ENCODE measurements around the gene FBXO48.
"Not testable (repeated sequence)": the region's sequence is repeated elsewhere in the genome, so short reads cannot be mapped to it uniquely, and the experiment has no call there.

The FBXO48 gene

DNA sequence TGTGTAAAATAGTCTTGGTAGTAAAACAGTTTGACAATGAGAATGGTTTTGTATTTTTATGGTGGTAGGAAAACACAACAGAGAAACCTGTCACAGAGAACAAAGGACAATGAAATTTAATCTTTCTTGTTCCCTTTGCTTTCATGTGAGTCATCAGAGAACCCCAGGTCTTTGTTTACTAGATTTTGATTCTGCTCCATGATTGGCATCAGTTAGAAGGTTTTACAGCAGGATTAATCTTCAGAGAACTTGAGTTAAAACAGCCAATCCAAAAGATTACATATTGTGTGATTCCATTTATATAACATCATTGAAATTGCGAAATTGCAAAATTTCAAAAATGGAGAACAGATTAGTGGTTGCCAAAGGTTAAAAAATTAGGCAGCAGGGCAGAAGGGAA lies 2.8 kb upstream of the FBXO48 start:
- peak; percentile 20 for DNase-seq

DNA sequence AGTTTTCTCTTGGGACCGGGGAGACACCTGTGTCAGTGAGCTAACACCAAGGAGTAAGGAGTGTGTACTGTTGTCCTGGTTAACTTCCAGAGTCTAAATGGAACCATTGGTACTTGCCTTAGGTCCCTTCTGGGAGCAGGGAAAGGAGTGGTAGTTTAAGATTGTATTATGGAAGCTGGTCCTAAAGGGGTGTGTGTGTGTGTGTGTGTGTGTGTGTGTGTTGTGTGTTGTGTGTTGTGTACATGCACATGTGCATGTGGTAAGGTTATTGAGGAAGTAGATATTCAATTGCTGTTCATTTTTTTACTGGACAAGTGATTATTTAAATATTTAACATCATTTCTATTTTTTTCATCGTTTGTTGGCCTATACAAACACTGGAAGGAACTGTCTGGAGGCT lies 1.7 kb upstream of the FBXO48 start:
- DNase-seq, result no peak

DNA sequence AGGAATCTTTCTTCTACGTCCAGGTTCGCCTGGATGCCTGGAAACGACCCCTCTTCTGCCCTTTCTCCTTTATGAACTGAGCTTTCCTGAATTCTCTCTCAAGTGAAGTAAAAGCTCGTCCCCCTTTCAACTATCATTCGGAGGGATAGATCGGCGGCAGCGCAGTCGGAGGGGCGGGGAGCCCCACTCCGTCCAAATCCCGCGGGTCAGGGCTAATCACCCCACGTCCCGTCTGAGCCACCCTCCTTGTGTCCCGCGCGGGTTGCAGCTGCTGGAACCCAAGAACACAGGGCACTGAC lies 367 bp downstream of the FBXO48 start:
- no peak for DNase-seq

DNA sequence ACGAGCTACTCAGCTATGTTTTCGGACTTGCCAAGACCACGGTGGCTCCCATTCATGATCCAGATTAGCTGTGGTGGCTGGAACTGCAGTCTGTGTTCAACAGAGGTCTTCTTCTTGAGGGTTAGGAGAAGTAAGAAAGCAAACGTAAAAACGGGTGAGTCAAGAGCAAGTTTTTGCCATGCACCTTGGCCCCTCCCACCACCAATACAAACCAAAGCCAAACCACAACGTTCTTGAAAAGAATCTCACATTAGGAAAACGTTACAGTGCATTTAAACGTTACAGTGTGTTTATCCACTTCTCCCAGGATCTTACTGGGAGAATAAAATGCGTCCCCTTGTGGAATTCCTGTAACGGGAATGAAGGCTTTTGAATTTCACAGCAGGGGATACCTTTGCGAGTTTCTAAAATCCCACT lies 725 bp downstream of the FBXO48 start:
- peak; percentile 52 for DNase-seq

DNA sequence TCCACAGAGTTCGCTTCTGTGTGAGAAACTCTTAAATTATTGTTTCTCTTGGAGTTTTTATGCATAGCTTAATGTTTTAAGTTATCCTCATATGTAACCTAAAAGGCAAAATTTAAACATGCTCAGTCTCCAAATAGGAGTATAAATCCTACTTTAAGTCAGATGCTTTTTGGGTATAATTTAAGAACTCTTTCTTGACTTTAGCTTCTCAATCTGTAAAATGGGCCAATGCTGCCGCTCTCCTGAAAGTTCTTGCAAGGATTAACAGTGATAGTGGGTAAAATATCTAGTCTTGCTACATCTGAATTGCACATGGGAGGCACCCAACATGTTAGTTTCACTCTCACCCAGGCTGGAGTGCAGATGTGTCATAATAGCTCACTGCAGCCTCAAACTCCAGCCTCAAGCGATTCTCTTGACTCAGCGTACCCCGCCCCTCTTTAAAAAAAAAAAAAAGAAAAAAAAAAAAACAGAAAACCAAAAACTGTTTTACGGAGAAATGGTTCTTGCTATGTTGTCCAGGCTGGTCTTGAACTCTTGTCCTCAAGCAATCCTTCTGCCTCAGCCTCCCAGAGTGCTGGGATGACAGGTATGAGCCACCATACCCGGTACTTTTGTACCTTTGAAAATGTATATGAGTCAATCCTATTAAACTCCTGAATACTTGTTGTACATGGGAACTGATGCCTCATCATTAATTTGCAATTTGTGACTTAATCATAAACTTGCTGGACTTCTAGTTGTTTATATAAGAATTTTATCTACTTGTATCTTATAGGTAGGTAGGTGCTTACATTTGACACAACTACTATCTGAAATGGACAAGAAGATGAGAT lies 1.8 kb downstream of the FBXO48 start:
- DNase-seq, result no peak

DNA sequence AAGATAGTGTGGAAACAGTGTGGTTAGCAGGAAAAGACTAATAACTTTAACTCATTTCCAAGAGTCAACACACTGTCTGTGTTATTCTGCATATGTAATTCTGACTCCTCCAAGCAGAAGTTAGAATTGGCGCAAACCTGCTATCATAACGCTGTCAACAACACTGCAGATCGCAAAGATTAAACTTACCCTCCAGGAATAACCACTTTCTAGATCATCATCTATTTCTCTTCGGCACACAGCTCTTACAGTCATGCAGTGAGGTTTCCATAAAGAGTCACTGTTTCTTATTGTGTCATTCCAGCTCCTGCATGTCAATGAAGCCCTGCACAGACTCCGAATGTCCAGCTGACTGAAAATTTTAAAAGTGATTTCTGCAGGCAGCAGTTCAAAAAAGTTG lies 2.4 kb downstream of the FBXO48 start:
- DNase-seq, result no peak

DNA sequence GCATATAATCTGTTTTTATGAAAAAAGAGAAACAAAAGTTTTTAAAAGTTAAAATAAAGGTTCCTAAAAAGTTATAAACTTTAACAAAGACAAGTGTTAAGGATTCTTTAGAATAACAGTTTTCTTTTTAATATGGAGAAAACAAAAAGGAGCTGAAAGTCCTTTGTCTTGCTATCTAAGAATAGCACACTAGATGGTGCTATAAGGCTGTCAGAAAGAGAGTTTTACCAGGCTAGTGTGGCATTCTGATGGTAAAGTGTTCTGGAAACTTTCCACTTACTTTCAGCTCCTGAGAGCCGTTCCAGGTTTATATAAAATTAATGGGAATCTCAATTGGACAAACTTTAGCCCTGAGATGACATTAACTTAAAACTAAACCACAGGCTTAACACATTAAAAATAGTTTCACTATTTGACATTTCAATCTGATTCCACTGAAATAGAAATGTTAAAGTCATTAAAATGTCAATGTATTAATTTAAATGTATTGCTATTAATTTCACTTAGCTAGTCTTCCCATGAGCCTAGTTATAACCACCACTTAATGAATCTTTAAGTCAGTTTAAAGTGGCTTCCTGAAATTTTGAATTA lies 3.7 kb downstream of the FBXO48 start:
- peak; percentile 51 for DNase-seq

DNA sequence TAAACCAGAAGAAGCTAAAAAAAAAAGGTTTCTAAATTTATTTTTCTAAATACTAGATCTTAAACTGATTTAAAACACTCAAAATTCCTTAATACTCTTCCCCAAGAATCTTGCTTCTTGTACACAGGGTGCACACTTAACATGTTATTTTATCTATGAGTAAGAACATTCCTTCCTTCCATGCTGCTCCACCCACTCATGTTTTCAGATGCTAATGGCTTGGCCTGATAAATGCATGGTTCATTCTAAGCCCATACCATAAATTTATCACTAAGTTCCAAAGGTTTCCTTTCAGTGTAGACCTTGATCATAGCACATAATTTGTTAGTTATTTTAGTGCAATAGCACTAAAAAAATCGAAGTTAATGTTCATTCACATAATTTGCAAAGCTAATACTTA lies 8.1 kb downstream of the FBXO48 start:
- DNase-seq, result peak; percentile 50

DNA sequence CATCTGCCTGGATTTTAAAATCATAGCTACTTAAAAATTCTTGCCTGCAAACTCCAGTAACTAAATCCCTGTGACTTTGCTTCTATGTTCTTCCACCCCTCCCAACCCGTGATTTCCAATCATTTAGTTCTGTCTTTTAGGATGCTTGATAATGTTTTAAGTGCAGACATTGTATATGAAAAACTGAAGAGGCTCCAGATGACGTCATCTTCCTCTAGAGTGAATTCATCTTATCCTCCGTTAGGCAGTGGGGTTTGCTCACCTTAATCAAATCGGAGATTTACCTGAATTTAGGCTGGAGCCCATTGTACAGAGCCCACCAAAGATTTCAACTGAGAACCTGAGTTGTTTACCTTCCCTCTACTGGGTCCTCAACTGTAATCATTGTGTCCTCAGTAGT lies 10.9 kb downstream of the FBXO48 start:
- no peak for DNase-seq

DNA sequence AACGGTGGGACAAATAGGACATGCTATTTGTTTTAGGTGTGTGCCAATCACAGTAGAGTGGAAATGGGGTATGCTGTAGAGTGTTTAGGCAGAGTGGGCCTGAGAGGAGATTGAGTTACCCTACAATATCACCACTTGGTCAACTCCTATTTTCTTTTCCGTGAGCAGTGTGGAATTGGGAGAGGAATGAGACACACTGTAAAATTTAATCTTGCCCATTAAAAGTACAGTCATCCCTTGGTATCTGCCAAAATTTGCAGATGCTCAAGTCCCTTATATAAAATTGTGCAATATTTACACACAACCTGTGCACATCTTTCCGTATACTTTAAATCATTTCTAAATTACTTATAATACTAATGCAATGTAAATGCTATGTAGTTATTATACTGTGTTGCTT lies 12.4 kb downstream of the FBXO48 start:
- no peak for DNase-seq

DNA sequence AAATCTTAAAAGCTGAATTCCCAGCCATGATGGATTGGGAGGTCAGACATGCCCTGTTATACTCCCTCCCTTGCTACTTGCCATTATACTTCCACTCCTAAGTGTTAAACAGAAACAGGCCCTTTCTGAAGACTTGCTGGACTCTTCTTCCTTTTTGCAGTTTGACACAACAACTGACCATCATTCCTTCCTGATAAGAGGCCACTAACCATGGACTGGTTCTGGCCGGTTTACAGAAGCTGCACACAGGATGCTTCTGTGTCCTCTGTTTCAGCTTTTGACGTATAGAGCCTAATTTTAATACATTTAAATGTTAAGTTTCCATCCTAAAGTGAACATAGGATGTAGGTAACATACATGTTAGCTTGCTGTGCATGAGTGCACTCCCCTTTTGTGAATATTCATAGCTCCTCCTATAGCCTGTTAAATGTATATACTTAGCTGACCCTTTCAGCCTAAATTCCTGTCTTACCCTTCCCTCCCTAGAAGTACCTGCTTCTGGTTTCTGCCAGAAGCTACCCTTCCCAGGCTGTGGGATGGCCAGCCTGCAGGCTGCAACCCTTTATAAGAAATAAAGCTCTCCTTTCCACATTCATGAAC lies 13.2 kb downstream of the FBXO48 start:
- DNase-seq, result no peak

DNA sequence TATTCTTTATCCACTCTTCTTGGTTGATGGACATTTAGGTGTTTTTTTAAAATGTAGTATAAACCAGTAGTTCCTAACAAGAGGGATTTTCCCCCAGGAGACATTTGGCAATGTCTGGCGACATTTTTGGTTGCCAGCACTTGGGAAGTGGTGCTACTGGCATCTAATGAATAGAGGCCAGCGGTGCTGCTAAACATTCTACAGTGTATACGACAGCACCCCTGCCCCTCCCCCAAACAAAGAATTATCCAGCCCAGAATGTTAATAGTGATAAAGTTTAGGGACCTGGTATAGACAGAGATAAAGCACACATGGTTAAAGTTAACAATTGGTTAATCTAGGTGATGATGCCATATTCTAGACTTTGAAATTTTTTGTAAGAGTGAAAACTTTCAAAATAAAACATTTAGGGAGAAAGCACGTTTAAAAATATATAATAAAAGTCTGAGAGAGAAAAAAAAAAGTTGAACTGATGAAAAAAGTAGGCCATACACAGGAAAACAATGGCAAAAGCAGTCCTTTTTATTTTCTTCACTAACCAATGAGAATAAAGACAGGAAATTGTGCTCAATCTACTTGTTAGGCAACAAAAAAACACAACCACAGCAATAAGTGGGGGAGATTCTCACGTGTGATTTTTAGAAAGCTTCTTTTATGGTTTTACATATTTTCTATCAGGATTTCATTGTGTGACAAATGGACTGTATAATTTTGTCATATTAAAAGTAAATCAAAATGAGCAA lies 14.8 kb downstream of the FBXO48 start:
- DNase-seq, result no peak

DNA sequence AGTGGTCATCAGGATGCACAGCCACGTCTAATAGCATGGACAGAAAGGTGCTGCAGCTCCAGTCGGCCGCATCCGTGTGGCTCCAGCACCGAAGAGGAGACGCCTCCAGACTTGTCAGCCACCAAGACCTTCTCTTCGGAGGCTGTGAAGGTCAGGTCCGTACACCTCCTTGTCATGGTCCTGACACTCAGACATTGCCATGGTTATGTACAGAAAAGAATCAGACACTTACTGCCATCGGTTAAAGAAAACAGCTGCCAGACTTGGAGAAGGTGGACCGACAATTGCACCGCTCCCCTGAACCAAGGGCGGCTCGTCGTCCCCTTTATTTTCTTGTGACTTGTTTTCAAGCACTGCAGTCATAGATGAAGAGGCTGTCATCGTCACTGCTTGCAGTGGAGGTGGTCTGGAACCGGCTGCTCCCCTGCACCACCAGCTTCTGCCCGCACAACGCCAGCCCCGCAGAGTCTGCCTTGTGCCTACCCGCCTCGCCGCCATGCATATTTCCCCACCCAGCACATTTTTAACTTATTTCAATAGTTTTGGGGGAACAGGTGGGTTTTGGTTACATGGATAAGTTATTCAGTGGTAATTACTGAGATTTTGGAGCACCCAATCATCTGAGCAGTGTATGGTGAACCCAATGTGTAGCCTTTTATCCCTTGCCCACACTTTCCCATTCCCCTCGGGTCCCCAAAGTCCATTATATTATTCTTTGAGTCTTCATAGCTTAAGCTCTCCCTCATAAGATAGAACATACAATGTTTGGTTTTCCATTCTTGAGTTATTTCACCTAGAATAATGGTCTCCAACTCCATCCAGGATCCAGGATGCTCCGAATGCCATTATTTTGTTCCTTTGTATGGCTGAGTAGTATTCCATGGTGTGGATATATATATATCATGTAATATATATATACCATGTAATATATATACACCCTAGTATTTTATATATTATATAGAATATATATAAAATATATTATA lies 18.1 kb downstream of the FBXO48 start:
- DNase-seq, result no peak

DNA sequence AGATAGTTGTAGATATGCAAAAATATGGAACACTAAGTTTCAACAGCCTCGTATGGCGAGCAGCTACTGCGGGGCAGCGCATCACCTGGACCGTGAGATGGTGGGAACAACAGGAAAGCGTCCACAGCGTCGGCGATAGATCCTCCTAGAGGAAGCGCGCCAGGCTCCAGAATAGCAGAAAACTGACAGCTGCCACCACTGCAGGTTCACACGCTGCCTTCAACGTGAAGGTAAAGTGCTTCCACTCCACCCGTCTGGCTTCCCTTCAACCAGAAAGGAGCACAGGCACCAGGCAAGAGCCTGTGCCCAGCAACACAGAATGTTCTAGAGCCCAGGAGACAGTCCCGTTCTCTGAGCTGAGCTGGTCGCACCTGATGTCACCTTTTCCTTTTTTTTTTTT lies 20.0 kb downstream of the FBXO48 start:
- DNase-seq, result no peak

DNA sequence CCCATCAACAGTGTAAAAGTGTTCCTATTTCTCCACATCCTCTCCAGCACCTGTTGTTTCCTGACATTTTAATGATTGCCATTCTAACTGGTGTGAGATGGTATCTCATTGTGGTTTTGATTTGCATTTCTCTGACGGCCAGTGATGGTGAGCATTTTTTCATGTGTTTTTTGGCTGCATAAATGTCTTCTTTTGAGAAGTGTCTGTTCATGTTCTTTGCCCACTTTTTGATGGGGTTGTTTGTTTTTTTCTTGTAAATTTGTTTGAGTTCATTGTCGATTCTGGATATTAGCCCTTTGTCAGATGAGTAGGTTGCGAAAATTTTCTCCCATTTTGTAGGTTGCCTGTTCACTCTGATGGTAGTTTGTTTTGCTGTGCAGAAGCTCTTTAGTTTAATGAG lies 20.7 kb downstream of the FBXO48 start:
- not testable (repeated sequence) for DNase-seq

DNA sequence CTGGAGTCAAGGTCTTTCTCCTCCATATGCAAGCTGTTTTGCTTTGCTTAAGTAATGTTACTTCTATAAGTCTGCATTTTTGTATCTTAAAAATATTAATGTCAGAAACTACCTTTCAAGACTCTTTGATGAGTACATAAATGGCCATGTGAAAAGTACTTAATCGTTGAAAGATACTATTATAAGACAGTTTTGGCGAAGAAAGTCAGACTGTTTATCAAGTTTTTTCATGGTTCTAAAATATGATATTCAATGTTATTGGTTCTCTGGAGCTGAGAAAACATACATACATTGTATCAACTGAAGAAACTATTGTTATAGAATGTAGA lies 25.1 kb downstream of the FBXO48 start:
- DNase-seq, result no peak

DNA sequence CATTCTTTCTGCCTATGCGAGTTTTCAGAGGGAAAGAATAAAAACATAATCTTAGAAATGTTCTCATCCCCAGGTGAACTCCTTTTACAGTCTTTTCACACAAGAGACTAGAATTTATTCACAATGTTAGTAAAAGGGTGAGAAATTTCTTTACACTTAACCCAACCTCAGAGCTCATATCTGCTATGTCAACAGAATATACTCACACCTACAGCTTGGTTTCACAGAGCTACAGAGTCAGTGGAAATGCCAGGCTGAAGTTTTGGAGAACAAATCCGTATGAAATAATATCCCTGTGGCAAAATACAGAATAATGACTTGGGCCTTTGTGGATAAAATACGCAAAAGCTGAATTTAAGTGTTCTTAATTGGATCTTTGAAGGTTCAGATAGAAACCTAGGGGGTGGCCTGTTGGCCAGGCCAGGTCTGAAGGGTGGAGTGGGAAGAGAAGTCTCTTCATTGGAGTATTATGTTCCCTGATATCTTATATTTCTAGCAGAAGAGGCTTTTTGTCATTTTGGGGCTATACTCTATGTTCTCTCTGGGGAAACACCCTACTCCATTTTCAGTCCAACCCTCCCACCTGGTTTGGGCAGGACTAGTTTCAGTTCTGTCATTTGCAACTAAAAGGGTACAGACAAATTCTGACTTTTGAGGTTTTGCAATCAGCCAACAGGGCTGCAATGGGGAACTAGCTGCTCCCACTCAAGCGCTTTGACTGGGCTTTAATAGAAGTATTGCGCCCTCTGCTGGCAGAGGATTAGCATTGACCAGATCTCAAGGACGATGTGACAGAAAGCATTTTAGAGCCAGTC lies 25.7 kb downstream of the FBXO48 start:
- peak; percentile 85 for DNase-seq

DNA sequence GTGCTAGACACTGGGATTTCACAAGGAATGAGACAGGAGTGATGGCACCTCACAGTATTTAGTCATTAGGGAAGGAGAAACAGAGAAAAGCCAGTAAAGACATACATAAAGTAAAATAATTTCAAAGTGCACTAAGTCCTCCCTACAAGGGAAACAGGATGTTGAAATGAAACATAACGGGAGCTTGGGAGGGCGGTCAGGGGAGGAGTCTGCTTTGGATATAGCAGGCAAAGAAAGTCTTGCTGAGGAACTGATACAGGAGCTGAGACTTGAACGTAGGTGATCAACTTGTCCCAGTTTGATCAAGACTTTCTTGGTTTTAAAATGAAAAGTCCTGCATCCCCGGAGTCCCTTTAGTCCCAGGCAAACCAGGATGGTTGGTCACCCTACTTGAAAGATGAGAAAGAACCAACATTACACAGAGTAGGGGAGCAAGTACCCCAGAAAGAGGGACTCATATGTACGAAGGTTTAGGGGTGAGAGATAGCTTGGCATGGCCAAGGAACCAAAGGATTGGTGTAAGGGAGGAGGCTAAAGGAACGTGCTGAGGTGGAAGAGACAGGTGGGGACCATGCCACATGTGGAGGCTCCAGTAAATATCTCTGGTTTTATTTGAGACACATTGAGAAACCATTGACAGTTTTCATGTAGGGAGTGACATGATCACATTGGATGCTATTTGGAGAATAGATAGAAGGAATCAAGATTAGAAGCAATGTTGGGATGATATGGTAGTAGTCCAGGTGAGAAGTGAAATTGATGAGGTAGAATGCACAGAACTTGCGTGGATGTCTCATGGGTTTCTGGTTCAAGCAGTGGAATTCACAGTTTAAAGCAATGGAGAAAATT lies 28.4 kb downstream of the FBXO48 start:
- DNase-seq, result no peak

DNA sequence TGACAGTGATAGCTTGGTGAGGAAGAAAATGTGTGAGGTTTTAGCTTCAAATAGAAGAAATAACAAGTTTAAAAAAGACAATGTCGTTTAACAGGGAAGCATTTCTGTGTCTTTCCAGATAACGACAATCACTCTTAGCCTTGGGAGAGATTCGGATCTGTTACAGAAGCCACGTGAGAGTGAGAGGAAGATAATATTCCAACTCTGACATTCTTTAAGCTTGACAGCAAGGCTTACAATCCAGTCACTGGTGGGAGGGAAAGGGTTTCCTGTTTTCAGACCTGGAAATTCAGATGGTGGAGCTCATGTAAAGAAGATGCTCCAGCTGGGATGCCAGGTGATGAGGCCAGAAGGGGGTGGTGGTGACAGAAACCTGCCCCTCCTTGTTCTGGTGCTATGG lies 30.8 kb downstream of the FBXO48 start:
- no peak for DNase-seq

DNA sequence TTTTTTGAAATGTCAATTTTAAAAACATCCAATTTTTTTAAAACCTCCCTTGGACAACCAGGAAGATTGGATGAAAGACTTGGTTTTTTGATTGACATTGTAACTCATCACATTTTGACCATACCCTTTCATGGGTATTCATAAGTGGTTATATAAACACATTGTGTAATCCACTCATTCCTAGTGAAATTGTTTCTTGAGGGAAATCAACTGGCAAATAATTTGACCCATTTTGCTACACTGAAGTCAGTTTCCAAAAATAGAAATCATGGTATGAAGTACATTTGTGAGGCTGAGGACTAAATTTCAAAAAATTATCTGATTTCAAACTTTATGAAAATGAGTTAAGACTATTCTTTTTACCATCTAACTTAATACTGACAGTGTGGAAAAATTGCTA lies 31.5 kb downstream of the FBXO48 start:
- peak; percentile 5 for DNase-seq

DNA sequence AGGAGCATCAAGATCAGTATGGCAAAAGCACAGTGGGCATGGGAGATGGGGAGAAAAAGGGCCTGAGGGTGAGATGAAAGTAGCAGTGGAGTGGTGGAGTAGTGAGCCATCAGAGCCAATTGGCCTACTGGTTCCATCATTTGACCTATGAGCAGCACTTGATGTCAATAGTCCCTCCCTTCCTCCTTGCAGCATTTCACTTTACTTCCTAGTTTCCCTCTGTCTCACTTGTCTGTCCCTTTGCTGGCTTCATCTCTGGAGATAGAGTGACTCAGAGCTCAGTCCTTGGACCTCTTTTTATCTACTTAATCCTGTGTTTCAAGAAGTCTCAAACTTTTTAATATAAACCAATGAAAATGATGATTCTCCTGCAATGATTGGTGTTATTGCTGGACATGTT lies 32.1 kb downstream of the FBXO48 start:
- peak; percentile 6 for DNase-seq
